H1 (cell line): Measurements from ENCODE around the gene SDR39U1. TPM values are rescaled to one million over a fixed set of nuclear protein-coding genes. Genes with fewer than 3 reads are reported as not detected.

Source experiments
- EP300 ChIP-seq, 2 experiments: IDR thresholded peaks; 1 replicate in 1 of 2; 2 replicates in 1 of 2; pipeline ENCODE4 v1.6.1; 2011 to 2012; ENCODE audit warnings: low read depth in 2 of 2, low read length in 2 of 2, mild to moderate bottlenecking in 2 of 2, borderline replicate concordance in 1 of 2, inconsistent platforms in 1 of 2, moderate library complexity in 1 of 2
- polyA plus RNA-seq, 7 experiments: library from polyadenylated mRNA; depleted of rRNA in 3 of 7; stranded (reverse) in 5 of 7; unstranded in 2 of 7; fragments of >200 nt in 5 of 7; fragments of 200-250 nt in 2 of 7; gene quantifications; 1 replicate in 5 of 7; 2 replicates in 1 of 7; 4 replicates in 1 of 7; pipeline versions ENCODE4 v1.2.1 to v1.2.3, GENCODE V29; 2011 to 2013; ENCODE audit warnings: missing spikeins in 2 of 7, mixed read lengths in 2 of 7
- total RNA-seq: library from RNA; stranded (reverse); fragmentation: NEBNext Ultra II Directional; extraction: Animal tissue kit (Norgen Biotek cat#: 25700); gene quantifications from 2 replicates; pipeline ENCODE4 v1.2.1, GENCODE V29; 2021

Gene SDR39U1
- total and polyA plus RNA-seq, 2 of the 8 experiments (the other 6 are each of a cell fraction or from before 2014, with no cell fraction given) = 46.7 to 98.8 TPM

GRCh38 chr14:24394275-24394674 lies 48.3 kb downstream of the SDR39U1 start (continued):
- no peak for TF ChIP-seq EP300 (IDR thresholded peaks at IDR 0.05; ENCODE audit: borderline replicate concordance in 1 of 2, low read depth in 2 of 2, low read length in 2 of 2)
